ENCODE results near the gene ABI2.

ABI2 gene

DNA sequence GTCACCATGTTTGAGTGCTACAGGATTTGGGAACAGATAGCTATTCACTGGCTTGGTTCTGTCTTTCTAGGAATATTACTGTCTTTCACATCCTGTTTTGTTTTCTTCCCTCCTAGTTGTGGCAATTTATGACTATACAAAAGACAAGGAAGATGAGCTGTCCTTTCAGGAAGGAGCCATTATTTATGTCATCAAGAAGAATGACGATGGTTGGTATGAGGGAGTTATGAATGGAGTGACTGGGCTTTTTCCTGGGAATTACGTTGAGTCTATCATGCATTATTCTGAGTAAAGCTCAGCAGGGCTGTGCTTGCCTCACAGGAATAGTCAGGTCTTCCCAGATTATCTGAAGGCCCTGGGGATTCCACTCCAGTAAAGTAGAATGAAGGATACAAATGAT is 98.9 kb downstream of the ABI2 start:
- DNase-seq = no peak
- no peak for TF ChIP-seq GATA1 (IDR thresholded peaks at IDR 0.05; ENCODE audit: low read depth, low read length)
- no peak for TF ChIP-seq POLR2A (IDR thresholded peaks at IDR 0.05; ENCODE audit: low read length)

DNA sequence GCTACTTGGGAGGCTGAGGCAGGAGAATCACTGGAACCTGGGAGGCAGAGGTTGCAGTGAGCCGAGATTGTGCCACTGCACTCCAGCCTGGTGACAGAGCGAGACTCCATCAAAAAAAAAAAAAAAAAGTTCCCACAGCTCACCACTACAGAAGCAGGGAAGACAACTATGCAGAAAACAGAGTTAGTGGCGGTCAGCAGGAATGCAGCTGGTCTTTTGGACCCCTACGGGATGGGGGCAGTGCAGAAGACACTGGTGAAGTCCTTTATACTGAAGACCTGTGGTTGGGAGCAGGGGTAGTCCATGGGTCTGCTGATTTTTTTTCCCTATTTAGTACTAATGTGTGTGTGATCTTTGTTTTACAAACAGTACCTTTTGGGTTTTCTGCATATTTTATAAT is 101.4 kb downstream of the ABI2 start:
- DNase-seq = peak in 1 of 2 experiments; percentile 25

DNA sequence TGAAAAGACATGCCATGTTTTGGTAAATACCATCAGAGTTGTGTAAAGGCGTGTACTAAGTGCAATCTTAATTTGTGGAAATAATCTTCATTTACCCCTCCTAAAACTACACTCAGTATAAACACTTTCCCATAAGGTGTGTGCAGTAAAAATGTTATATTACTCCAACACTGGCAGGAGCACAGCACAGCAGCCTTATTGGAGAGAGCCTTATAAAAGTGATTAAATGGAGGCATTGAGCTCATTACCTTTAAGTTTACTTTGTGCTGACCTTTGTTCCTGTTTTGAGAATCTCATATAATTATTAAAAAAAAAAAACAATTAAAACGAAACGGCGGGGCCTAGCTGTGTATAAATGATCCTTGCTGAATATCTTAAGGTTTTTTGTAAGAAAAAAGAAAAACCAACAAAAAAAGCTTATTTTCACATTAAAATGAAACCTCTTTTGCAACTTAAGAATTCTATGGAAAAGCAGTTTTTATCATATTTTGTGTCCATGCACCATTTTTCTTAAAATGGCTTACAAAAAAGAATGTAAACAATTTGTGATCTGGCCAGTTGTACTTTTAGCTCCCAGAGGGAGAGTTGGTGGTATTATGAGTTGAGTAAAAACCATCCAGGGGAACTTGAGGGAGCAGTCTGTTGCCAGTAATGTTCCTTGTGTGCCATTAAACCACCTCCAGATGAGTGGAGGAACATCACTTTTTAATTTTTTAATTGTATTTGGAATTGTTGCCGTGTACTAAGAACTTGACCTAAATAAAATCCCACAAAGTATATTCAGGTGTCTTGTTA is 103.4 kb downstream of the ABI2 start:
- no peak for TF ChIP-seq GATA1 (IDR thresholded peaks at IDR 0.05; ENCODE audit: low read depth, low read length)
- TF ChIP-seq POLR2A (IDR thresholded peaks at IDR 0.05; ENCODE audit: low read length) = no peak

DNA sequence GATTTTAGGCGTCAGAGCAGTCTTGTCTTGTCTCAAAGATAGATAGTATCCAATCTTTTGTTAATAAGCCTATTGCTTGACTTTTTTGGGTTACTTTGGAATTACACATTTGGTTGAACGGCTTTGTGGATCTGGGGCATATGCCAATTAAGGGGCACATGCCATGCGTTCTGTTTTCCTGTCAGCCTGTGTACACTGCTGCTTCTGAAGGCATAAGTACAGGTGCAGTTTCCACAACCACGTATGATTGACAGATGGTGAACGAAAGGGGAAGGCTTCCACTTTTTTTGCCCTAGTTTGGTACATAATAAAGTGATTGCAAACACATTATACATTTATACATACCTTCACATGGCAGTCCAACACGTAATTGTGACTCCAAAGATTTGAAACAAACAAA is 104.6 kb downstream of the ABI2 start:
- TF ChIP-seq GATA1 (IDR thresholded peaks at IDR 0.05; ENCODE audit: low read depth, low read length) (no peak), POLR2A (IDR thresholded peaks at IDR 0.05; ENCODE audit: low read length) (no peak)
- no peak for DNase-seq

More for the DNA sequence above, 103.4 kb downstream of the ABI2 start:
- no peak for DNase-seq

DNA sequence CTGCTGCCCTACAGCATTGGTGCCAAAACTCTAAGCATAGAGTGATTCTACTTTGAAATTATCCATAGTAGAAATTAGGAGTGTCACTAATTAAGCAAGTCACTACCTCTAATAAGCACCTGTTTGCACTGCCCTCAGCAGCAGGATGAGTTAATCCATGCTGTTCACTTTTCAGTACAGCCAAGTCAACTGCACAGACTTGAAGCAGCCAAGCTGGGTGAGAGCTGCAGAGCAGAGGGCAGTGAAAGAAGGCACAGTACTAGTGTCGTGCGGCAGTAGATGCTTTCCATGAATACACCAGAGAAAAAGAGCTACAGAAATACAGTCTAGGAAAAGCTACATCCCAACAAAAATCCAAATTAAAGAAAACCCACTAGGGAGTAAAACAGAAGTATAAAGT is 108.3 kb downstream of the ABI2 start:
- no peak for DNase-seq

DNA sequence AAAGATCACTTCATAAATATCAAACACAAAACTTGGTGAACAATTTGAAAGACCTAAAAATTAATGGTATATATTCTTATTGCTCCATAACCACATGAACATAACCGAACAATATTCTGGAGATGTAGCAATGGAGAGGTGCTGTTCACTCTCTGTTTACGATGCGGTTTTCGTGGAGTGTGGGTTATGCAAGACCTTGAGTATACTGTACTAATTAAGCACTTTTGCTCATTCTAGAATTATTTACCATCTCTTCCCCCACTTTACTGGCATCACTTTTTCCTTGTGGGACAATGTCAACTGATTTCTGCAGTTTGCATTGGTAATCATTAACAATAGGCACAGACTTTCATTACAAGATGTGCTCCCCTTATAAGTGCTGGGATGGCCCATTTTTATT is 109.3 kb downstream of the ABI2 start:
- no peak for DNase-seq
- no peak for TF ChIP-seq POLR2A (IDR thresholded peaks at IDR 0.05; ENCODE audit: low read length)
- no peak for TF ChIP-seq GATA1 (IDR thresholded peaks at IDR 0.05; ENCODE audit: low read depth, low read length)

More for the DNA sequence above, 108.3 kb downstream of the ABI2 start:
- TF ChIP-seq POLR2A (IDR thresholded peaks at IDR 0.05; ENCODE audit: low read length) (no peak), GATA1 (IDR thresholded peaks at IDR 0.05; ENCODE audit: low read depth, low read length) (no peak)

DNA sequence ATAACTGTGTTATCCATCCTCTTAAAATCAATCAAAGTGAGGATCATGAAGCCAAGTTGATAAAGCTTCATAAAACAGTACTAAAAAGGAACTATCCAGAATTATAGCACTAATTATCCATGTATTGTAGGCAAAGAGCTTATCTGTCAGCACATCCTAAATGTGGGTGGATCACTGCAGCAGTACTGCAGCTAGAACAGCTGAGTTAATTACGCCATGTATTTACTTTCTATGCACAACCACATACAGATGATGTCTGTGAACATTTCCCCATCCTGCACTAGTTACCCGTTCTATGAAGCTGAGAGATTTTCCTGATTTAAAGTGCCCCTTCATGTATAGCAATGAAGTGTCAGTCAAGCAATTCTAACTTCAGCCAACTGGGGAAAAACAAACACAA is 110.3 kb downstream of the ABI2 start:
- TF ChIP-seq GATA1 (IDR thresholded peaks at IDR 0.05; ENCODE audit: low read depth, low read length) (no peak), POLR2A (IDR thresholded peaks at IDR 0.05; ENCODE audit: low read length) (no peak)
- no peak for DNase-seq

DNA sequence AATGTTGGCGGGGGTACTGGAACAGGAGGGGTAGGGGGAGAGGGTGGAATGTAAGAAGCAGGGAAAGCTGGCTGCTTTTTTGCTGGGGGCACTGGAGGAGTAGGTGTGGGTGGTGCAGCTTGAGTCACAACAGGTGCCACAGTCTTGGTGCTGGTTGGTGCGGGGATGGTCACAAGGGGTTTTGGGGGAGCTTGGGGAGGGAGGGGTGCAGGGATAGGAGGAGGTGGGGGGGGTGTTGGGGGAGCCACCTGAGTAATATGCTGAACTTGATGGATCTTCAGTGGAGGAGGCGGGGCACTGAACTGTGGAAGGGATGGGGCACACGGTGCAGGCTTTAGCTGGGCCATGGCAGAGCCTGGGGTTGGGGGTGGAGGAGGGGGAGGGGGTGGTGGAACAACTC is 112.5 kb downstream of the ABI2 start:
- DNase-seq = no peak
- TF ChIP-seq GATA1 (IDR thresholded peaks at IDR 0.05; ENCODE audit: low read depth, low read length) = no peak
- no peak for TF ChIP-seq POLR2A (IDR thresholded peaks at IDR 0.05; ENCODE audit: low read length)

DNA sequence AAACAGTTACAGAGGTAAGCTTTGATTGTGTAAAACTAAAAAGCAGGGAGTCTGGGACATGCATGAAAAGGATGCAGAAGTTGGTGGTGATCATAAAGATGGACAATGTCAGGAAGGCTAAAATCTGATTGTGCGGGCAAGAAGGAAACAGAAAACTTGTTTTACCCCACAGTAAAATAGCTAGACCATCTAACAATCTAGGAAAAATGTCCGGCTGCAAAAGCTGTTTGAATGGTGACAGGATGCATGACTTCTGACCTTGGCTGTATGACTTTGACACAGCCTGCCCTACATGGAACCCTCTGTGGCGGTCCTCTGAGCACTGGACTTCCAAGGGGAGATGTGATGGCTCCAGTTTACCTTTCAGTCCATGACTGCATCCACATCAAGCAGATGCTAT is 113.3 kb downstream of the ABI2 start:
- no peak for TF ChIP-seq POLR2A (IDR thresholded peaks at IDR 0.05; ENCODE audit: low read length)
- TF ChIP-seq GATA1 (IDR thresholded peaks at IDR 0.05; ENCODE audit: low read depth, low read length) = no peak
- DNase-seq = no peak

DNA sequence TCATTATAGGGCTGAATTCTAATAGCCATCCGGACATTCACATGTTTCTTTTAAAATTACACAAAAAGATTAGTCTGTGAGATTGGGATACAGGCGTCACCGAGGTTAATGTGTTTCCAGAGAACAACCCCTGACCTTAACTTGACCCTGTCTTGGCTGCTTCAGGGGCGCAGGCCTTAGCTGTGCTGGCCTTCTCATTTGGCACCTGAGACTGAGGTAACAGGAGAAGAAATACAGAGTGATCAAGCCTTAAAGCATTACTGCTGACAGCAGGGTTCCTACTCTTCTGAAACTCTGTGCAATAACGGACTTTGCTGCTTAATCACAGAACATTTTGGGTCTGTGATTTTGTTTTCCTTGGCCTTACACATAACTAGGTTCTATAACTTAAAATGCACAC is 114.3 kb downstream of the ABI2 start:
- DNase-seq = no peak
- TF ChIP-seq GATA1 (IDR thresholded peaks at IDR 0.05; ENCODE audit: low read depth, low read length) (no peak), POLR2A (IDR thresholded peaks at IDR 0.05; ENCODE audit: low read length) (no peak)

DNA sequence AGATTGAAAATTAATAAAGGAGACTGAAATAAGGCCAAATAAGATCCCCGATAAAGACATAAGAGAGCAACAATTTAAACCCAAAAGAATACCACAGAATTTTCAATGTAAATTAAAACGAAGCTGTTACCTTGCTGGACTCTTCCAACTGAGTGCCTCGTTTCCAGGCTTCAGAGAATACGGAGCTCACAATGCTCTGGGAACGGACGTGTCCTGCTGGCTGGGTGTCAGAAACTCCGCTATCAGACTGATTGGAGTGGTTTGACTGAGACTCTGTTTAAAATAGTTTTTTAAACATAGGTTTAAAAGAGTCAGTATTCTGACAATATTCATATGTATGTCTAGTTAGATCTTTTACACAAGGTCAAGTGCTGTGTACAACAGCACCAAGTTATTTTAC is 116.5 kb downstream of the ABI2 start:
- no peak for DNase-seq
- TF ChIP-seq GATA1 (IDR thresholded peaks at IDR 0.05; ENCODE audit: low read depth, low read length) = no peak
- no peak for TF ChIP-seq POLR2A (IDR thresholded peaks at IDR 0.05; ENCODE audit: low read length)

DNA sequence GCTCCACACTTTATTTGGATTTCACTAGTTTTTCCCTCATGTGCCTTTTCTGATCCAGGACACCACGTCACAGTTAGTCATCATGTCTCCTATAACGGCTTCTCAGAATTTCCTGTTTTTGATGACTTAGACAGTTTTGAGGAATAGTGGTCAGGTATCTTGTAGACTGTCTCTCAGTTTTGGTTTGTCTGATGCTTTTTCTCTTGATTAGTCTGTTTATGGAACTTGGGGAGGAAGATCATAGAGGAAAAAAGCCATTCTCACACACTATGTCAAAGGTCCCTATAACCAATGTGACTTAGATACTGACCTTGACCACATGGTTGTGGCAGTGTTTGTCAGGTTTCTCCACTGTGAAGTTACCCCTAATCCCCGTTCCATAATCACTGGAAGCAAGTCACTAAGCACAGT is 117.9 kb downstream of the ABI2 start:
- TF ChIP-seq GATA1 (IDR thresholded peaks at IDR 0.05; ENCODE audit: low read depth, low read length) (no peak), POLR2A (IDR thresholded peaks at IDR 0.05; ENCODE audit: low read length) (no peak)
- DNase-seq = peak in 1 of 2 experiments; percentile 6

DNA sequence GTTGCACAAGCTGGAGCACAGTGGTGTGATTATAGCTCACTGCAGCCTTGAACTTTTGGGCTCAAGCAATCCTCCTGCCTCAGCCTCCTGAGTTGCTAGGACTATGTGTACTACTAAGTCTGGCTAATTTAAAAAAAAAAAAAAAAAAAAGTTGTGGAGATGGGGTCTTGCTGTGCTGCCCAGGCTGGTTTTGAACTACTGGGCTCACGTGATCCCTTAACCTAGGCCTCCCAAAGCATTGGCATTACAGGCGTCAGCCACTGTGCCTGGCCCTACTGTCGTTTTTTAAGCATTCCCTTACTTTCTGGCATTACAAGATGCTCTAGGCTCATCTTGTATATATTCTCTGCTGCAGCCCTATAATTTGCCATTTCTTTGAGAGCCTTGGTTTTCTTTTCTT is 118.6 kb downstream of the ABI2 start:
- DNase-seq = no peak
- no peak for TF ChIP-seq GATA1 (IDR thresholded peaks at IDR 0.05; ENCODE audit: low read depth, low read length)
- no peak for TF ChIP-seq POLR2A (IDR thresholded peaks at IDR 0.05; ENCODE audit: low read length)

DNA sequence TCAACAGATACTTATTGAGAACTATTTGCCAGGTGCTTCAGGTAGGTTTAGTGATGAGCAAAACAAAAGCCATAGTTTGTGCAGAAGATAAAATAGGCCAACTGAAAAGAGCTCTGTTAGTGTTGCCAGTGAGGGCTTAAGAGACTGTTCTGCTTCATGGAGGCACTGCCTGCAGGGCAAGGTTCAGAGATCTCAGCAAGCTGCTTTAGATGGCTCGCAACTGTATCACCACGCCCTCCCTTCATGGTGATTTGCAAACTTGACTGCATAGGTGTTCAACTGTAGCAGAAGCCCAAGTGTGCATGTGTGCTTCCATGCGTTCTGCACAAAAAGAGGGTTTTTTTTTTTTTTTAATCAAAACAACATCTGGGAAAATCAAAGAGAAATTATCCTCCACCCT is 122.4 kb downstream of the ABI2 start:
- DNase-seq = no peak
- no peak for TF ChIP-seq GATA1 (IDR thresholded peaks at IDR 0.05; ENCODE audit: low read depth, low read length)
- no peak for TF ChIP-seq POLR2A (IDR thresholded peaks at IDR 0.05; ENCODE audit: low read length)

DNA sequence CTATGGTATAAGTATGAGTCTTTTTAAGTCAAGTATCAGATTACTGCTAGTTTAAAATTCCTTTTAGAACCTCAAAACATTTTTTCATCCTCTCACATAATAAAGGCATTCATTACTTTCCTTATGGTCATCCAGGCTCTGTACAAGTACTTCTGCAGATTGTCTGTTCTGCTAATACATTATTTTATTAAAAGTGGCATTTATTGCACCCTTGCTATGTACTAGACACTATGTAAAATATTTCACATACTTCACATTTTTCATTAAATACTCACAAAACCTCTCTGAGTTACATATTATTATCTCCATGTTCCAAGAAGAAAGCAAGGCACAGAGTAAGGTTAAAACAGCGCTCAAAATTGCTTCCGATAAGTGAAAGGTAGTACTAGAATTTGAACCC is 122.8 kb downstream of the ABI2 start:
- DNase-seq = no peak
- TF ChIP-seq POLR2A (IDR thresholded peaks at IDR 0.05; ENCODE audit: low read length) (no peak), GATA1 (IDR thresholded peaks at IDR 0.05; ENCODE audit: low read depth, low read length) (no peak)

Data from erythroblast (primary cell).